Stimulated activated CD8-positive, alpha-beta memory T cell treated with anti-CD3 and anti-CD28 coated beads, Interleukin-15, amount 100 ng/mL, for 4 hours (primary cell): ENCODE results near the gene RXRB.

Experiments
- DNase-seq, 2 donors: peaks; one replicate each; pipeline ENCODE4 v3.0.0-alpha.2; 2020; ENCODE audit warnings: low read depth in 2 of 2

RXRB gene

DNA sequence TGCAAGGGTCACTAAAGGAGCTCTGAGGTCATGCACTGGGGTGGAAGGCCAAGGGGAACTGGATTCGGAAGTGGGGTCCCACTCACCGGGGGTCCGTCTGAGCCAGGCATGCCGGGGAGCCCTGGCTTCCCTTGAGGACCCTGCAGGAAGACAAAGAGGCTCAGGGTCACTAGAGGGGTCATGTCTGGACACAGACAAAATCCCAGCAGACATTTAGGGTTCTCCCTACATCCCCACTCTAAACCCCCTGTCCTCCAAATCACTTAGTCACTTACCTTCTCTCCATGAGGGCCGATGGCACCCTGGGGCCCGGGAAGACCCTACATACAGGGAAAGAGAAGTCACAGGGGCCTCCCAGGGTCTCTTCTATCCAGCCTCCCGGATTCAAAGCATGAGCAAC, 23.6 kb downstream of the RXRB start:
- no peak for DNase-seq

DNA sequence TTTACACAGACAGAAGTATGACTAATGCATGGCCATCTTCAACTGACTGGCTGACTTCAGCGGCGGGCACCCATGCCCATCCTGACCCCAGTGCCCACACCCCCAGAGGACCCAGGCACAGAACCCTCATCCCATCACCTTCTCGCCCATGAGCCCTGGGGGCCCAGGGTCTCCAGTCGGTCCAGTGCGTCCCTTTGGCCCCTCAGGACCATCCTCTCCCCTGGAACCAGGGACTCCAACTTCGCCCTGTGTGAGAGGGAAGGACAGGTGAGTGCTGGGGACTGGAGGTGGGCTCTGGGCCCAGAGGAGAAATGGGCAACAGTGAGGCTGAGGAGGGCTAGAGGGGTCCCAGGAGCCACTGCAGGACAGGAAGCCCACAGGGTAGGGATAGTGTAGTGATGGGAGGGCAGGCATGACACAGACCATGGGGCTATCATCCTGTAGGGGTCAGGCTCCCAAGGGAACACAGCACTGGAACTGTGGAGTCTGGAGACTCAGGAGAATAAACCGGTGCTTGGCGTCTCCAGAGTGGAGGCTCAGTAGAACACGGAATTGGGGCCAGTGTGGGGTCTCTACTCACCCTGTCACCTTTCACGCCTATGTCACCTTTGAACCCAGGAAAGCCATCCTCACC, 24.9 kb downstream of the RXRB start:
- no peak for DNase-seq

DNA sequence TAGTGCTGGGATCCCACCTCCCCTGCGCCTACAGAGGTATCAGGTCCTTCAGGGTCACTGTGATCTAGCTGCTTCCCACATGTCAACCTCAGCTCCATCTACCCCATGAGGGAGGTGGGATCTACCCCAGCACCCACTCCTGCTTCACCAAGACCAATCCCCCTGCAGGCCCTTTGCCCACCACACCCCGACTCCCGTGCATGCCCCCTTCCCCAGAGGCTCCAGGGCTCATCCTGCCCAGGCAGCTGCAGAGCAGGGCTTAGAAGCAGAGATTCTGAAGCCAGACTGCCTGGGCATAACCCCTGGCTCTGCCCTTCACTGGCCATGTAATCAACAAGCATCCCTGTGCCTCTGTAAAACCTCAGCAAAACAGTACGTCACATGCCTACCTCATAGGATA, 25.7 kb downstream of the RXRB start:
- DNase-seq: no peak

DNA sequence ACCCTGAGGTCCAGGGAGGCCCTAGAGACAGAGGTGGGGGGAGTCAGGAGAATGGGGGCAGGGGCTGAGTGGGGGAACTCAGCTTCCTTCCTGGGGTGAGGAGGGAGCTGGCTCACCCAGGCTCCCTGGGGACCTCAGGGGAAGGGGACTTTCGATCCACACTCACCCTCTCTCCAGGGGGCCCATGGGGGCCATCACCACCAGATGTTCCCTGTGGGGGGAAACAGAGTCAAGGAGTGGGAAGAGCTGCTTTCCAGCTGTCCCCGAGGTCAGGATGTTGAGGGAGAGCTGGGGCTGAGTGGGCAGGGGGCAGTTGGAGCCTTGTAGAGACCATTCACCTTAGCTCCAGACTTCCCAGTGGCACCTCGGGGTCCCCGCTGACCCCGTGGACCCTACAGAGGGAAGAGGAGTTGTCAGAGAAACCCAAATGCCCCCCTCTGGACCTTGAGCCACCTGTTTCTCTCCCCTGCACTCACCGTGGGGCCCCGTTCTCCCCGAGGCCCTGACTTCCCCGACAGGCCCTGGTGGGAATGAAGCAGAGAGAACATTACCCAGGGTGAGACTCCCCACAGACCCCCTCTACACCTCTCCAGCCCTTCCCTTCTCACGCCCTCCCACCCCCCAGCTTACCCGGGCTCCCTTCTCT, 26.8 kb downstream of the RXRB start:
- DNase-seq: no peak

DNA sequence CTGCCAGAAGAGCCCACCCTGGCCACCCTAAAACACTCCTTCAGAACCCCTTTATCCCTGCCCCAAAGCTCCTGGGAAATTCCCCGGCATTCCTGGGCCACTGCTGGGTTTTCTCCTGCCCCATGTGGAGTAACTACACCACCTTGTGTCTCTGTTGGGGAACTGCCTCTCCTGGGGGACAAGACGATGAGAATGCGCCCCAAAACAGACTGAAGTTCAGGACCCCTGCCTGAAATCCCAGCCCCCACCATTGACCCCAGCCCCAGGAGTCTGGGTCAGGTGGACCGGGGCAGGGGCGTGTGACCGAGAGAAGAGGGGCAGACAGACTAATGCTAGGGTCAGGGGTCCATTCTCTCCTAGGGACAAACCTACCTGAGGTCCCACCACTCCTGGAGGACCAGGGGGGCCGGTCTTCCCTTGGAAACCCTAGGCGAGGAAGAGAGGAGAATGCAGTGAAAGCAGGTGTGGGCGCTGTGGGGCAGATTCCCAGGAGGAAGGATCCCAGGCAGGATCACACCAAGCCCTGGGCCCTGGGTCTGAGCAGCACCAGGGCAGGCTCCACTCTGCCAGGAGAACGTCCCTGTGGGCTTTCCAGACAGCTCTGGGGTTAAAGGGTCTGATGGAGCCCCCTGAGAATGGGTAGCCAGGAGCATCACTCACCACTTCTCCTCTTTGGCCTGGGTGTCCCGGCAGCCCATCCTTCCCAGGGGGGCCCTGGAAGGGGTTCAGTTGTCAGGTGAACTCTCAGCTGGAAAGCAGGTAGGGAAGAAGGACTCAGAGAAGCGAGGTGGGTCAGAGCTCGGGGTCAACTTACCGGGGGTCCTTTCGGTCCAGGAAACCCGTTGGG, 27.6 kb downstream of the RXRB start:
- DNase-seq: no peak

DNA sequence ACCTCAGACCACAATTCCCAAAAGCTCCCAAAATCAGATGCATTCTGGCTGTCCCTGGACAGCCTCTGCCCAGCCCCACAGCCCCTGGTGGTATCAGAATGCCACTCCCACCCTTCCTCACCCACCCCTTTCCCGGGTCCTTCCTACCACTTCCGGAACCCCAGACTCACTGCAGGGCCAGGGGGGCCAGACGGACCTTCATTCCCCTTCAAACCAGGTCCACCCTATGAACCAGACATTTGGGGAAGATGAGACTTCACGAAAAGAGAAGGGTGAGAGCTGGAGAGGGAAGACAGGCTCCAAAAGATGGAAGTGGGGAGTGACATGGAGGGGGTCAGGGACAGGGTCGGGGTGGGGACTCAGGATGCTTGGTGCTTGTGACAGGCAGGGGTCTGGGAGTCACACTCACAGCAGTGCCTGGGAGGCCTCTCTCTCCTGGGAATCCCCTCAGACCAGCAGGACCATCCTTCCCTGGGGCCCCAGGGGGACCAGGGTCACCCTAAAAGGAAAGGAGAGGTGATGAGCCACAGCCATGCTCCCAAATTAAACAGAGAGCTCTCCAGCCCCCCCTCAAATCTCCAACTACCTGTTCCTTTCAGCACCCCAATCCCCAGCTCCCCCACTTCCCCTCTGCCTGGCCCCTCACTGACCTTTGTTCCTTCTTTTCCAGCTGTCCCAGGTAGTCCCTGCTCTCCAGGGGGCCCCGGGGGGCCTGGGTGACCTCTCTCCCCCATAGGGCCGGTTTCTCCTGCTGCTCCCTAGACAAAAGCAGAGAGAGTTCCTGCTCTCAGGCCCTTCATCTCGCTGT, 28.4 kb downstream of the RXRB start:
- no peak for DNase-seq

DNA sequence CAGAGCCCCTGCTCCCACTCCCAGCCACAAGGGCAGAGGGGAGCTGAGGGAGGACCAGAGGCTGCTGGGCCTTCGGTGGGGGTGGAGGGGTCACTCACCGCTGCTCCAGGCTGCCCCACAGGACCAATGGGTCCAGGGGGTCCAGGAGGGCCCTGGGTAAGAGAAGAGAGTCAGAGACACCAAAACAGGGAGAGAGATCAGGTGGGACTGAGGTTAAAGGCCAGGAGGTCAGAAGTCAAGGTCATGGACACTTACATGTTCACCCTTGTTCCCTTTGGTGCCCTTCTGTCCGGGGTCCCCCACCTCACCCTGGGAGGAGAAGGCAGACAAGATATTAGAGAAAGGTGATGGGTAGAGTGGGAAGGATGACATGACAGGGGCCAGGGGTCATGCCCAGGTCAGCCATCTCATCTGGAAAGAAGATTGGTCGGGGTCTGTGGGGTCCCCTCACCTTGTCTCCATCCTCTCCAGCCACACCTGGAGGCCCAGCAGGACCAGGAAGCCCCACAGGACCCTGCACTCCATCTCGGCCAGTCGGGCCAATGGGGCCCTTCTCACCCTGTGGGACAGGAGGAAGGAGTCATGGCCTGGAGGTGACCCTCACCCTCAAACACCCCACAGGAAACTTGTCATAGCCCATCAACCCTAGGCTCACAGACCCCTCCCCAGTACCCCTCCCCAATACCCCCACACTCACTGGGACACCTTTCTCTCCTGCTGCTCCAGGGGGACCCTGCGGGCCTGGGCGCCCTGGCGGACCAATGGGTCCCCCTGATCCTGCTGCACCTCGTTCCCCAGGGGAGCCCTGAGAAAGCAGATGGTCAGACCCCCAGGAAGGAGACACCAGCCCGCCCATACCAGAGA, 29.2 kb downstream of the RXRB start:
- no peak for DNase-seq

DNA sequence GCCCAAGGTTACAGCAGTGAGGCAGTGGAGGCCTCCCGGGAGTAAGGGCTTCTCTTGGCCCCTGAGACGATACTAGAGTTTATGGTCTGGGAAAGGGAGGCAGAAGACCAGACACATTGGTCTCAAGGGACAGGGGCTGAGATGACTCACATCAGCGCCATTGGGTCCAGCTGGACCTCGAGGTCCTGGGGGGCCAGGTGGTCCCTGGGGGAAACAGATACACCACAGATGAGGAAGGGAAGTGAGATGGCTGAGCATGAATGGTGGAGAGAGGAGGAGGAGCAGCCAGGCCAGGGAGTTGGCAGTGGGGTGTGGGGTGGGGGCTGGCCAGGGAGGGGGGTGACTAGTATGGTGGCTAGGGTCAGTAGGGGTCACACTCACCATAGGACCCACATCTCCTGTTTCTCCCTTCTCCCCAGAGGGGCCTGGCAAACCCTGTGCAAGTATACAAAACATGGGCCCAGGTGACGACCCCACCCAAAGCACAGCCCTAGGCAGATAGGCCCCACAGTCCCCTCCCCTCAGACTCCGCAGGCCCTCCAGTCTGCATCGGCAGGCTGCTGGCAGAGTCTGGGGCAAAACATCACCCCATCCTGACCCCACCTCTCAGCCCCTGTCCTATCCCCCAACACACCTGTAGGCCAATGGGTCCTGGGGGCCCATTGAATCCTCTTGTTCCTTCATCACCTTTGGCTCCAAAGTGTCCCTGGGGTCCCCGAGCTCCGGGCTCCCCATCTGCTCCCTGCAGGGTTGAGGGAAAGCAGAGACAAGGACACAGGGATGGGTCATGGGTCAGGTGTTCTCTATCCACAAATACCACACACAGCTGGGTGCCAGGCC, 30.1 kb downstream of the RXRB start:
- DNase-seq: no peak

DNA sequence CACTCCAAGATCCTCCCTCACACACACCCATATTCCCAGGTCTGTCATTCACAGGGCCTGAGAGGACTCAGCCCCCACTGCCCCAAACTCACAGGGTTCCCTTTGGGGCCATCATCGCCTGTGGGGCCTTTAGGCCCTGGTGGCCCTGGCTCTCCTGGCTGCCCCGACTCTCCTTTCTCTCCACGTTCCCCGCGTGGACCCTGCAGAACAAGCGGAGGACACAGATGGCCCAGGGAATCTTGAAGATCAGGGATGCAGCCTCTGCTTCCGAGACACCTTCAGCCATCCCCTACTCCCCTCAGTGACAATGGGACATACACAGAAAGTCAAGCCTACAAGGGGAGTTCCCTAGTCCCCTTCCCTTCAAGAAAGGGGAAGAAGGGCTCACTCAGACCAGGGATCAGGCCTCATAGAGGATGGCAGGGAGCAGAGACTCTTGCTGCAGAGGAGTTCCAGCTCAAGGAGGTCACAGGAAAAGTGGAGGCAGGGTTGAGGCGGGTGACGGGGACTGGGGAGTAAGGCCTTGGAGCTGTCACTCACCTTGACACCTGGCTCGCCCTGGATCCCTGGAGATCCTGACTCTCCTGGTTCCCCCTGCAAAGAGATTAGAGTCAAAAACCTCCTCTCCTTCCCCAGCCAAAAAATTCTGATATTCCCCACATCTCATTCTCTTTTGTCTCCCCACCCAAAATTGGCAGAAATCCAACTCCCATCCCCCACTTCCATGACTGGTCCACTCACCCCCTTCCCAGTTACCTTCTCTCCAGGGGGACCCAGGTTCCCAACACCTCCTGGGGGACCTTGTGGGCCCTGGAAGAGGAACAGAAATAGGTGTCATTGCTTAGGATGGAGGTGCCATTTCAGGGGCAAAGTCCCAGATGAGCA, 30.9 kb downstream of the RXRB start:
- no peak for DNase-seq

DNA sequence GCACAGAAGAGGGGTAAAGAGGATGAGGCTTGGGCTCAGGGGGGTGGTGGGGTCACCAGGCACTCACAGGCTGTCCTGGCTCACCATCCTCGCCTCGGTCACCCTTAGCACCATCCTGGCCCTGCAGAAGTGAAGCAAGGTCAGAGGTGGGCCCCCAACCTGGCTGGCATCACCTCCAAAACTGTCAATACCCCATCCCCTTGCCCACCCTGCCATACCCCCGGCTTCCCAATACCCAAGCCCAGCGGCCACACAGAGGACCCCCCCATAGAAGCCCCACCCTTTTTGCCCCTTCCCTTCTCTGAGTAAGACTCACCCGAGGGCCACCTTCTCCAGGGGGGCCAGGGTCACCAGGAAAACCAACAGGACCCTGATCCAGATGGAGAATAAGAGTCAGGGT, 31.8 kb downstream of the RXRB start:
- no peak for DNase-seq

DNA sequence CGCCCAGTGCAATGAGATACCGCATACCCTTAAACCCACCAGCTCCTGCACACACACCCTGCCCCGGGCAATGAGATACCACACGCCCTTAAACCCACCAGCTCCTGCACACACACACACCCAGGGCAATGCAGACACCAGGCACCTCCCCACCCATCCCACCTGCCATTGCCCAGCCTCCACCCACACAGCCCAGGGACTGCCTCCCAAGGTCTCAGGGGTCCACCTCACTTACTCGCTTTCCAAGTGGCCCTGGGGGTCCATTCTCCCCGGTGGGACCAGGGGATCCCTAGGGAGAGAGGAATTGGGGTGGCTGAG, 32.2 kb downstream of the RXRB start:
- no peak for DNase-seq

DNA sequence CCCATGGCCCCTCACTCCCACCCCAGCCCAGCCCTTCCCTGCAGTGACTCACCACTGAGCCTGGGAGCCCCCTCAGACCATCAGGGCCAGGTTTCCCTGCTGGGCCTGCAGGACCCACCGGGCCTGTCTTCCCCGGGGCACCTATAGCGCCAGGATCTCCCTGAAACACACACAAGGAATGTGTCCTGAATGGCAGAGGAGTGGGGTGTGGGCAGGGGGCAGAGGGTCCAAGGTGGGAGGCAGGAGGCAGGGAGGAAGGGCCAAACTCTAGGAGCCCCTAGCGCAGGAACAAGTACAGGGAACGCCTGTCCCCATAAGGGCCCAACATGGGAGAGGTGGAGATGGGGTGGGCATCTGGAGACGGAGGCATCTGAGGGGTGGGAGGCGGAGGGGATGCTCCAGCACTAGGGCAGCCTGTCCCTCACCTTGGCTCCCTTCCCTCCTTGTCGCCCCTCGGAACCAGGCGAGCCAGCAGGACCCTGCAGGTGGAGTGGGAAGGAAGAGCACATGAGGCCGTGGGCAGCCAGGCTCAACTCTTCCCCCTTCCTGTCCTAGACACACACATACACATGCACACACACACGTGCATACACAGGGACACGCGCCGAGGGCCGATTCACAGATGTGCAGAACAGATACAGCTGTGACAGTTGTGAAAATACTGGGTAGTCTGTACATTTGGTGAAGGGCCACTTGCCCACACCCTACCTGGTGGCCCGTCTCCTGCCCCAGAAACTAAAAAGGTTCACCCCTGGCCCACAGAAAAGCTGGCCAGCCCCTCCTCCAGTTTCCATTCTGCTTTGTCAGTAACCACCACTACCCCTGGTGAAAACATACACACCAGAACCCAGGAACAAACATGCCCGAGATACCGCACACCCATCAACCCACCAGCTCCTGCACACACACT, 32.8 kb downstream of the RXRB start:
- no peak for DNase-seq

DNA sequence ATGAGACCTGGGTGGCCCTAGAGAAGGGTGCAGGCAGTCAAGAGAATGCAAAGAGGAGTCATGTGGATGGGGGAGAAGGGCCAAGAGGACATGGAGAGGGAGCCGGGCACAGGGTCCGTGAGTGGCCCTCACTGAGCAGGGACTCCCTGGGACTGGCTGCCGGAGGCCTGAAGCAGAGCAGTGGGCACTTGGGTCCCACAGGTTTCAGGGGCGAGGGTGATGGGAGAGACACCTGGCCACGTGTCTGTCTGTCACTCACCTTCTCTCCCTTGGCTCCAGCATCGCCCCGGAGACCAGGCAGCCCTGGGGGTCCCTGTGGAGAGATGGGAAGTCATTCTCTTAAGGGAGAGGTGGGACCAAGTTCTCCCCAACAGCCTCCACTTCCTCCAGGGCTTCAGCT, 33.7 kb downstream of the RXRB start:
- no peak for DNase-seq

DNA sequence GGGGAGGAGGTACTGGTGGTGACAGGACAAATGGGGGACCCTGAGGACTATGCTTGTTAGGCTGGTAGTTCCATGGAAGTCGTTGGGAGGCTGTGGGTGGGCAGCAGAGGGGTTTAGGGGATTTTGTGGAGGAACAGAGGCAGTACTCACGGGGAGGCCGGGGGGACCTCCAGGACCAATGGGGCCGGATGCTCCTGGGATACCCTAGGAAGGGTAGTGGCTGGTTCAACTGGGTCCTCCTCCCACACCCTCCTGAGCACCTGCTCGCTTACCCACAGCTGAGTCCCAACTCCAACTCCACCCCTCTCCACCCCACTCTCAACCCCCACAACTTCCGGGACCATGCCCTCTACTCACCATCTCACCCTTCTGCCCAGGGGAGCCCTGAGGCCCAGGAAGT, 34.1 kb downstream of the RXRB start:
- DNase-seq: no peak

DNA sequence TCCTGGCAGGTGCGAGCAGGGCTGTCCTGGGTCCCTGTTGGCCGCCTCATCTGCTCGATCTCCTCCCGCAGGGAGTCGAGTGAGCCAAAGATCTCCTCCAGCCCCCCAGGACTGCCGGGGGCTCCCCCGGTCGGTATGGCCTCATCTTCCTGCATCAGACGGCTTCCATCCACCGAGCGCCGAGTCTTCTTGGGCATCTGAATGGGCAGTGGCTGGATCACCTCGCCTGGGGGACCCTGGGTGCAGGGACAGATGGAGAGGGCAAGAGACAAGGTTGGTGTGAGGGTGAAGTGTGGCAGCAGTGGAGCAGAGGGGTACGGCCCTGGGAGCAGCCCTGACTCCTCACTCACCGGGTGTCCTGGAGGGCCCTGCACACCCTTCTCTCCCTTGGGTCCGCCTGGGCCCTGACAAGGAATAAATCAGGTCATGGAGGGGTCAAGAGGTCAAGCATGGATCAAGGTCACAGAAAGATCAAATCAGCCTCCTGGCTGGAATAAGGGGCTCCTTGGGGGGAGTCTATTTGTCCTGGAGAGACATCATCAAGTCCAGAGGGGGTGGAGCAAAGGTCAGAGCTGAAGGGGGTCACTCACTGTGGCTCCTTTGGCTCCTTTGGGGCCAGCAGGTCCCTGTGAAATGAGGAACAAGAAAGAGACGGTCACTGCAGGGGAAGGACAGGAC, 34.7 kb downstream of the RXRB start:
- DNase-seq: no peak

DNA sequence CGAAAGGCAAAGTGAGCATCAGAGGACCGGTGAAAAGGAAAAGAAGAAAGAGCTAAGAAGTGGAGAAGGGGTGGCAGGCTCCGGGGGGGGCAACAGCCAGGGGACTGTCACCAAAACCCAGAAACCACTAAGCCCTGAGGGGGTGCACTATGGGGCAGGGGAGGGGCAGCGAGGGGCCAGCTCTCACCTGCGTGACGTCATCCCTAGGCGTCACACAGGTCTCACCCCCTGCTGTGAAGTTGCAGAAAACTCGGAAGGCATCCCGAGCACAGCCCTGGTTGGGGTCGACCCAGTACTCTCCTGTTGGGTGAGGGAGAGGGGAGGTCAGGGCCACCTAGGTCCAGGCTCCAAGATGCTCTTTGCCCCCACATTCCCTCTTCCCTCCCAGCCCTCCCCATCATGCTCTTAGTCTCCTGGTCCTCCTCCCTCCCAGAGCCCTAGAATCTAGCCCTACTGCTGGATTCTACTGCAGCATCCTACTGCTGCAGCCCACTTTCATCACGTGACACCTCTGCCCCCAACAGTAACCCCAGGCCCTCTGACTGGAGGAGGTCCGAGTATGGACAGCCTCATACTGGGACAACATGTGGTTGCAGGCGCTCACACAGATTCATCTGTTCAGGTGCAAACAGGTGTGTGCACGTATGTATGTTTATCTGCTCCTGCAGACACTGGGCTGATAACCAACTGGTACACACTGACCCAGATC, 35.6 kb downstream of the RXRB start:
- no peak for DNase-seq

DNA sequence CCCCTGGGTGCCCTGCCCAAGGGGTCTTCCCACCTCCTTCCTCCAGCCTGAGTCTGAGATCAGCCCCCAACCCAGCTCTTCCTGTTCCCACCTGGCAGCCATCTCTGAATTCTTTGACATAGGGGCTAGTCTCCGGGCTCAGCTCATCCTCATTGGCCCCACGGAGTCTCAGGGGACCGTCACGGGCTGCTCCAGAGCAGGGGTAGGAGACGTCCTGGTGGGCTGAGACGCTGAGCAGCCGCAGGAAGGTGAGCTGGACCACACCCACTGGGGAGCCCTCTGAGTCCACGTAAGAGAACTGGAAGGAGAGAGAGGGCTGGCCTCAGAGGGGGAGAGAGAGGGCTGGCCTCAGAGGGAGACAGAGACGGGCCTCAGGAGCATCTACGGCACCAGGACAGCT, 36.3 kb downstream of the RXRB start:
- no peak for DNase-seq
